Omental fat pad (tissue), 4 donors: ENCODE results near the gene GP1BB. TPM values are rescaled to one million over a fixed set of nuclear protein-coding genes. Genes with fewer than 3 reads are reported as not detected.
"Not testable (repeated sequence)": the region's sequence is repeated elsewhere in the genome, so short reads cannot be mapped to it uniquely, and the experiment has no call there.

Source experiments
- ATAC-seq: fragments of 150-250 bp; one replicate; pipeline ENCODE4 v1.9.1; 2016; ENCODE audit warnings: mild to moderate bottlenecking, moderate library complexity; ENCODE audit not compliant: low FRiP score
- DNase-seq: peaks from one replicate; pipeline ENCODE4 v3.0.0-alpha.2; 2019; ENCODE audit warnings: low spot score
- total RNA-seq, 4 donors: library from RNA; depleted of rRNA; stranded (reverse); fragments of >200 nt; gene quantifications; one replicate each; pipeline ENCODE4 v1.1.0, GENCODE V29; 2016
- TF ChIP-seq, protein P1 (sequence below), 3 donors: fragments of 450-650 bp; IDR thresholded peaks; one replicate each; pipeline ENCODE4 v1.5.1; 2016 to 2017; ENCODE audit warnings: antibody characterized with exemption in 3 of 3, mild to moderate bottlenecking in 3 of 3, moderate library complexity in 2 of 3

GP1BB gene
- total RNA-seq, 4 donors from 2014 or later, result 0.88 to 9.3 (median 1.4) TPM

DNA sequence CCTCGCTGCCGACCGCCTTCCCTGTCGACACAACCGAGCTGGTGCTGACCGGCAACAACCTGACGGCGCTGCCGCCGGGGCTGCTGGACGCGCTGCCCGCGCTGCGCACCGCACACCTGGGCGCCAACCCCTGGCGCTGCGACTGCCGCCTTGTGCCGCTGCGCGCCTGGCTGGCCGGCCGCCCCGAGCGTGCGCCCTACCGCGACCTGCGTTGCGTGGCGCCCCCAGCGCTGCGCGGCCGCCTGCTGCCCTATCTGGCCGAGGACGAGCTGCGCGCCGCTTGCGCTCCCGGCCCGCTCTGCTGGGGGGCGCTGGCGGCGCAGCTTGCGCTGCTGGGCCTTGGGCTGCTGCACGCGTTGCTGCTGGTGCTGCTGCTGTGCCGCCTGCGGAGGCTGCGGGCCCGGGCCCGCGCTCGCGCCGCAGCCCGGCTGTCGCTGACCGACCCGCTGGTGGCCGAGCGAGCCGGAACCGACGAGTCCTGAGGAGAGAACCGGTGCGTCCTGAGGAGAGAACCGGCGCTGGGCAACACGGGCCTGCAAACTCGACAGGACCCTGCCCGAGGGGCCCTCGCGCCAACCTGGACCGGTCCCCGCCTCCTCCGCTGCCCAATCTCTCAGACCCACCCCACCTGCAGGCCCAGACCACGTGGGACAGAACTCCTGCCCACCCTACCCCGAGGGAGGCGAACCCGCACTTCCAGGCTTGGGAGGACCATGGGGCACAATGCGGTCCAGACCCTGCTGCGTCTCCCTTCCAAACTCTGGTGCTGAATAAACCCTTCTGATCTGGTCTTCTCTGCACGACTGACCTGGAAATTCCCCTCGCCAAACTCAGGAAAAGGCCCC lies 866 bp downstream of the GP1BB start:
- DNase-seq (no peak), ATAC-seq (no peak)
- TF ChIP-seq, protein P1, sequence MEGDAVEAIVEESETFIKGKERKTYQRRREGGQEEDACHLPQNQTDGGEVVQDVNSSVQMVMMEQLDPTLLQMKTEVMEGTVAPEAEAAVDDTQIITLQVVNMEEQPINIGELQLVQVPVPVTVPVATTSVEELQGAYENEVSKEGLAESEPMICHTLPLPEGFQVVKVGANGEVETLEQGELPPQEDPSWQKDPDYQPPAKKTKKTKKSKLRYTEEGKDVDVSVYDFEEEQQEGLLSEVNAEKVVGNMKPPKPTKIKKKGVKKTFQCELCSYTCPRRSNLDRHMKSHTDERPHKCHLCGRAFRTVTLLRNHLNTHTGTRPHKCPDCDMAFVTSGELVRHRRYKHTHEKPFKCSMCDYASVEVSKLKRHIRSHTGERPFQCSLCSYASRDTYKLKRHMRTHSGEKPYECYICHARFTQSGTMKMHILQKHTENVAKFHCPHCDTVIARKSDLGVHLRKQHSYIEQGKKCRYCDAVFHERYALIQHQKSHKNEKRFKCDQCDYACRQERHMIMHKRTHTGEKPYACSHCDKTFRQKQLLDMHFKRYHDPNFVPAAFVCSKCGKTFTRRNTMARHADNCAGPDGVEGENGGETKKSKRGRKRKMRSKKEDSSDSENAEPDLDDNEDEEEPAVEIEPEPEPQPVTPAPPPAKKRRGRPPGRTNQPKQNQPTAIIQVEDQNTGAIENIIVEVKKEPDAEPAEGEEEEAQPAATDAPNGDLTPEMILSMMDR (IDR thresholded peaks at IDR 0.05), result no peak

- TF ChIP-seq, protein P1 (IDR thresholded peaks at IDR 0.05), result no peak
- no peak for ATAC-seq
- DNase-seq, result no peak
These were observed 1.8 kb downstream of the GP1BB start for GRCh38 chr22:19724927-19725661.

- ATAC-seq, DNase-seq: not testable (repeated sequence)
These were observed 2.9 kb downstream of the GP1BB start for GRCh38 chr22:19726064-19726788.

DNA sequence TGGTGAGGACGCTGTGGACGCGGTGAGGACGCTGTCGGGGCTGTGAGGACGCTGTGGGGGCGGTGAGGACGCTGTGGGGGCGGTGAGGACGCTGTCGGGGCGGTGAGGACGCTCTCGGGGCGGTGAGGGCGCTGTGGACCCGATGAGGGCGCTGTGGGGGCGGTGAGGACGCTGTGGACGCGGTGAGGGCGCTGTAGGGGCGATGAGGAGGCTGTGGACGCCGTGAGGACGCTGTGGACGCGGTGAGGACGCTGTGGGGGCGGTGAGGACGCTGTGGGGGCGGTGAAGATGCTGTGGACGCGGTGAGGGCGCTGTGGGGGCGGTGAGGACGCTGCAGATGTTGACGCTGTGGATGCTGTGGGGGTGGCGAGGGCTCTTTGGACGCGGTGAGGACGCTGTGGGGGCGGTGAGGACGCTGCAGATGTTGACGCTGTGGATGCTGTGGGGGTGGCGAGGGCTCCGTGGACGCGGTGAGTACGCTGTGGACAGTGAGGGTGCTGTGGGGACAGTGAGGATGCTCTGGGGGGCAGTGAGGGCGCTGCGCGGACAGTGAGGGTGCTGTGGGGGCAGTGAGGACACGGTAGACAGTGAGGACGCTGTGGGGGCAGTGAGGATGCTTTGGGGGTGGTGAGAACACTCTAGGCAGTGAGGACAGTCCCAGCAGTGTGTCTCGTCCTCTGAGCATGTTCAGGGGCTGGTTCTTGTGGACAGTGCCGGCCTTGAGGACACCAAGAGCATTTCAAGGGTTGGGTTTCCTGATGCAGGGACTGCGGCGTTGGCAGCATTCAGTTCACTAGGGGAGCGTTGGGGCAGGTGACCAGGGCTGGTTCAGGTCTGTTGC lies 4.2 kb downstream of the GP1BB start:
- TF ChIP-seq, protein P1 (IDR thresholded peaks at IDR 0.05), result no peak
- DNase-seq (no peak), ATAC-seq (no peak)

- TF ChIP-seq, protein P1 (IDR thresholded peaks at IDR 0.05), result no peak
- DNase-seq (no peak), ATAC-seq (no peak)
These were observed 4.9 kb downstream of the GP1BB start for GRCh38 chr22:19728271-19728670.

DNA sequence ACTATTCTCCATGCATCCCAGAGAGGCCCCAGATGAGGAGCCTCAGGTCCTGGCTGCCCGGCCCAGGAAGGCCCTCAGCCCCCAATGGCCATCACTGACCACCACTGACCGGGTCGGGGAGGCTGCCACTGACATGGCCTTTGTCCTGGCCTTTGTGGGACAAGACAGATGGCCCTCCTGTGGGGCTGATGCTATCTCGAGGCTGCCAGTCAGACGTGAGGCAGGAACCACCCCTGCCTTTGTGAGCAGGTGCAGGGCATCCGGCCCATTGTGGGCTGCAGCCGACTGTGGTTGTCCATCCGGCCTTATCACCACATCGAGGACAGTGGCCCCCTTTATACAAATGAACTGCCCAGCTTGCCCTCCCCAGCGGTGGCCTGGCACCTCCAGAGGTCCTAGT lies 5.5 kb downstream of the GP1BB start:
- no peak for ATAC-seq
- no peak for DNase-seq
- TF ChIP-seq, protein P1 (IDR thresholded peaks at IDR 0.05), result no peak
